ENCODE results near the gene OPA1.

GRCh38 chr3:193590088-193590856, 2.7 kb upstream of the OPA1 start:
- no peak for TF ChIP-seq CTCF (conservative IDR thresholded peaks at IDR 0.05)
- TF ChIP-seq ZFX (IDR thresholded peaks at IDR 0.05): no peak

Data from C4-2B (cell line).